Activated CD8-positive, alpha-beta T cell treated with anti-CD3 and anti-CD28 coated beads, Interleukin-2, amount 10 ng/mL, durations not matched to agents 7 days and 5 days (primary cell): ENCODE measurements around the gene GCGR. TPM values are rescaled to one million over a fixed set of nuclear protein-coding genes. Genes with fewer than 3 reads are reported as not detected.

Experiments used
- ATAC-seq: fragments of 150-1000 bp; cut with Tn5 transposase; one replicate; pipeline ENCODE4 v1.10.0; 2021; ENCODE audit warnings: moderate library complexity
- CTCF ChIA-PET: fragments of 350-600 bp; sonication (Branson Sonifier 250); formaldehyde crosslinking; loops from one replicate; lab custom pipeline; 2021; ENCODE audit warnings: antibody characterized with exemption; lab: Charles Lee
- POLR2A ChIA-PET: fragments of 350-600 bp; sonication (Branson Sonifier 250); formaldehyde crosslinking; loops from one replicate; lab custom pipeline; 2021; ENCODE audit warnings: antibody characterized with exemption; lab: Charles Lee
- DNase-seq: peaks from one replicate; pipeline ENCODE4 v3.0.0-alpha.2; 2020
- H3K27ac Mint-ChIP-seq: one replicate; pipeline ENCODE4 v1.8.0; 2021; ENCODE audit warnings: mild to moderate bottlenecking, mixed read lengths
- H3K27me3 Mint-ChIP-seq: one replicate; pipeline ENCODE4 v1.8.0; 2021; ENCODE audit warnings: low read depth, mixed read lengths
- H3K36me3 Mint-ChIP-seq: one replicate; pipeline ENCODE4 v1.8.0; 2021; ENCODE audit warnings: low read depth, mixed read lengths
- H3K4me1 Mint-ChIP-seq: one replicate; pipeline ENCODE4 v1.8.0; 2021; ENCODE audit warnings: low read depth, mixed read lengths
- H3K4me3 Mint-ChIP-seq: one replicate; pipeline ENCODE4 v1.8.0; 2021; ENCODE audit warnings: mild to moderate bottlenecking, mixed read lengths
- H3K9me3 Mint-ChIP-seq: one replicate; pipeline ENCODE4 v1.8.0; 2022; ENCODE audit warnings: mixed read lengths; ENCODE audit not compliant: insufficient read depth
- total RNA-seq, 2 experiments: library from RNA; stranded (reverse); gene quantifications; one replicate each; pipeline ENCODE4 v1.2.3, GENCODE V29; 2021

GCGR gene
- total RNA-seq = not detected

DNA sequence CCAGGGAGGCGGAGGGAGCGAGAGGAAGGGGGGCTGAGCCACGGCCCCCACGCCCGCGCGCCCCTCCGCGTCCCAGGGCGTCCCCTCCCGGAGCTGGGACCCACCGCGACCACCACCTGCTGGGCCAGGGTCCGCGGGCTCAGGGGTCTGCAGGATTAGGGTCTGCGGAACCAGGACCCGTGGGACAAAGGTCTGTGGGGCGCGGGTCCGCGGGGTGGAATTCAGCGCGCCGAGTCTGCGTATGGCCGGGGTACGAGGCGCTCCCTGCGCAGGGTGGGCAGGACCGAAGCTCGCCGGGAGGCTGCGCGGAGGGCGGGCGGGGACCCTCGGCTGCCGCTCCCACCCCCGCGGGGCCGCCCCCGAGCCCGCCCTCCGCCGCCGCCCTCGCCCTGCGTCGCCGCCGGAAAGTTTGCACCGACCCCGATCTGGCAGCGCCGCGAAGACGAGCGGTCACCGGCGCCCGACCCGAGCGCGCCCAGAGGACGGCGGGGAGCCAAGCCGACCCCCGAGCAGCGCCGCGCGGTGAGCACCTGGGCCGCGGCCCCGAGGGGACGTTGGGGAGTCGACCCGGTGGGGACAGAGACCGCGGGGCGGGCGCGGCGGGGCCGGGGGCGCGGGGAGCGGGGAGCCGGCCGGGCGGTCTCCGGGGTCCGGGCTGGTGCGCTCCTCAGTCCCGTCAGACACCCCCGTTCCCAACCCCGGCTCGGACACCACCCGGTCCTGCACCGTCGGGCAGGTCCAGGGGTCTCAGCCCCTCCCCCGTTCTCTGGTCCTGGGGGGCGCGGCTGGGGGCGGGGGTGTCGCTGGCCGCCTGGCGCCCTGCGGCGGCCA lies at the start of gene GCGR:
Gene GCGR (plus strand): TSS at position 423 of the 831 bp plus-strand sequence. CDS start 4,869 bp downstream, outside the sequence.
- Mint-ChIP-seq H3K4me3 (no peak within 1 kb of the TSS), H3K36me3 (no peaks in the 10 kb centered on the region), H3K9me3 (no peaks in the 10 kb centered on the region), H3K27me3 (peaks cover 39% of the 10 kb centered on the region), H3K27ac (no peak within 1 kb of the TSS), H3K4me1 (no peaks in the 10 kb centered on the region)
- ChIA-PET CTCF (no interaction called here), POLR2A (no interaction called here)
- no peak for ATAC-seq
- DNase-seq = no peak

DNA sequence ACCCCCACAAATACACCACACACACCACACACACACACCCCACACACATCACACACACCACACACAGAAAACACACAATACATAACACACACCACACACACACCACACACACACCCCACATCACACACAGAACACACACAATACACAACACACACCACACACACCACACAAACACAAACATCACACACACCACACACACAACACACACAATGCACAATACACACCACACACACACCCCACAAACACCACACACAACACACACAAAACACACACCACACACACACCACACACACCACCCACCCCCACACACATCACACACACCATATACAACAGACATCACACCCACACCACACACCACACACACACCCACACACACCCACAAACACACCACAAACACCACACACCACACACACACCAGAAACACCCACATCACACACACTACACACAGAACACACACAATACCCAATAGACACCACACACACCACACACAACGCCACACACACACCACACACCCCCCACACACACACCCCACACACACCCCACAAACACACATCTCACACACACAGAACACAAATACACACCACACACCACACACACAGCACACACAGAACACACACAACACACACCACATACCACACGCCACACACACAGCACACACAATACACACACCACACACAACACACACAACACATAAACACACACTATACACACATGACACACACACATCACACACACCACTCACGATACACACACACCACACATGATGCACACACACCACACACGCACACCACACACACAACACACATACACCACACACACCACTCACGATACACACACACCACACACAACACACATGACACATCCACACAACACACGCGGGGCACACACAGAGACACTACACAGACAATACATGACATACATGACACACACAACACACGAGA lies 11.0 kb upstream of the GCGR start:
- Mint-ChIP-seq H3K4me3 (no peak overlapping the region), H3K27me3 (no peaks in the 10 kb centered on the region), H3K9me3 (no peaks in the 10 kb centered on the region), H3K4me1 (no peaks in the 10 kb centered on the region), H3K27ac (no peak overlapping the region), H3K36me3 (no peaks in the 10 kb centered on the region)
- CTCF ChIA-PET = no interaction called here
- no peak for ATAC-seq
- POLR2A ChIA-PET = no interaction called here
- DNase-seq = no peak

DNA sequence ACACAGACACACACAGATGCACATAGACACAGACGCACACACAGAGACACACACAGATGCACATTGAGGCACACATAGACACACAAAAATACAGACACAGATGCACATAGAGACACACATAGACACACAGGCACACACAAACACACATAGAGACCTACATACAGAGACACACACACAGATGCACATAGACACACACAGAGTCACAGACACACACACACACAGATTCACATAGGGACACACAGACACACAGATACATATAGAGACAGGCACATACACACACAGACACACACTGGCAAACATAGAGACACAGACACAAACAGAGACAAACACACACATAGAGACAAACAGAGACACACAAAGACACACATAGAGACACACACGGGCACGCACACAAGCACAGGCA lies 9.9 kb upstream of the GCGR start:
- no peaks in the 10 kb centered on the region for H3K4me1 Mint-ChIP-seq
- no peaks in the 10 kb centered on the region for H3K9me3 Mint-ChIP-seq
- DNase-seq (no peak), ATAC-seq (no peak)
- no peak overlapping the region for H3K27ac Mint-ChIP-seq
- CTCF ChIA-PET = no interaction called here
- POLR2A ChIA-PET = no interaction called here
- no peaks in the 10 kb centered on the region for H3K36me3 Mint-ChIP-seq
- no peaks in the 10 kb centered on the region for H3K27me3 Mint-ChIP-seq
- no peak overlapping the region for H3K4me3 Mint-ChIP-seq

DNA sequence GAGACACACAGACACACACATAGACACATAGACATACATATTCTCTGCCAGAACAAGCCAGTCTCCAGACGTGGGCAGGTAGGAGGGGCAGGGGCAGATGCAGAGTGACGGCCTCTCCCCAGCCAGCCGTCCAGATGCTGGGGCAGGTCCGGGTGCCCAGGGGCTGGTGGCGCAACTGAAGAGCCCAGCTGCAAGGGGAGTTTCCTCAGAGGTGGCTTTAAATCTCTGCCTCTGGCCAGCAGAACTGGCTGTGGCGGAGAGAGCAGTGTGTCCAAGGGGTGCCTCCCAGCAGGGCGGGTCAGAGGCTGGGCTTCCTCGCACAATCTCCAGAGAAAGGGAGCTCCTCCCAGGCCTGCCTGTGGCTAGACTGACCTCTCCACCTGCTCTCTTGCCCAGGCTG lies 9.4 kb upstream of the GCGR start:
- no peak for DNase-seq
- ChIA-PET CTCF (no interaction called here), POLR2A (no interaction called here)
- H3K4me3 Mint-ChIP-seq = no peak overlapping the region
- H3K4me1 Mint-ChIP-seq = no peaks in the 10 kb centered on the region
- ATAC-seq = no peak
- H3K36me3 Mint-ChIP-seq = no peaks in the 10 kb centered on the region
- H3K9me3 Mint-ChIP-seq = no peaks in the 10 kb centered on the region
- H3K27ac Mint-ChIP-seq = no peak overlapping the region
- no peaks in the 10 kb centered on the region for H3K27me3 Mint-ChIP-seq

DNA sequence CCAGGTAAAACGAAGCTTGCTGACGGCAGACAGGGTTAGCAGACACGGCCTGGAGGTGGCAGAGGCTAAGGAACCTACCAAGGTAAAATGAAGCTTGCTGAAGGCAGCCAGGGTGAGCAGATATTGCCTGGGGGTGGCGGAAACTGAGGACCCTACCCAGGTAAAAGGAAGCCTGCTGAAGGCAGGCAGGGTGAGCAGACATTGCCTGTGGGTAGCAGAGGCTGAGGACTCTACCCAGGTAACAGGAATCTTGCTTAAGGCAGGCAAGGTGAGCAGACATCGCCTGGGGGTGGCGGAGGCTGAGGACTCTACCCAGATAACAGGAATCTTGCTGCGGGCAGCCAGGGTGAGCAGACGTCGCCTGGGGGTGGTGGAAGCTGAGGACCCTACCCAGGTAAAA lies 2.6 kb upstream of the GCGR start:
- Mint-ChIP-seq H3K27me3 (peaks cover 32% of the 10 kb centered on the region), H3K4me3 (no peak overlapping the region), H3K36me3 (no peaks in the 10 kb centered on the region), H3K9me3 (no peaks in the 10 kb centered on the region), H3K4me1 (no peaks in the 10 kb centered on the region), H3K27ac (no peak overlapping the region)
- POLR2A ChIA-PET = interaction anchor here (0.6 to 0.9 kb wide), 2 partner anchors 9 to 88 kb away, joined by 4 to 6 read pairs; no protein-coding TSS in a partner anchor
- DNase-seq (no peak), ATAC-seq (no peak)
- CTCF ChIA-PET = no interaction called here

DNA sequence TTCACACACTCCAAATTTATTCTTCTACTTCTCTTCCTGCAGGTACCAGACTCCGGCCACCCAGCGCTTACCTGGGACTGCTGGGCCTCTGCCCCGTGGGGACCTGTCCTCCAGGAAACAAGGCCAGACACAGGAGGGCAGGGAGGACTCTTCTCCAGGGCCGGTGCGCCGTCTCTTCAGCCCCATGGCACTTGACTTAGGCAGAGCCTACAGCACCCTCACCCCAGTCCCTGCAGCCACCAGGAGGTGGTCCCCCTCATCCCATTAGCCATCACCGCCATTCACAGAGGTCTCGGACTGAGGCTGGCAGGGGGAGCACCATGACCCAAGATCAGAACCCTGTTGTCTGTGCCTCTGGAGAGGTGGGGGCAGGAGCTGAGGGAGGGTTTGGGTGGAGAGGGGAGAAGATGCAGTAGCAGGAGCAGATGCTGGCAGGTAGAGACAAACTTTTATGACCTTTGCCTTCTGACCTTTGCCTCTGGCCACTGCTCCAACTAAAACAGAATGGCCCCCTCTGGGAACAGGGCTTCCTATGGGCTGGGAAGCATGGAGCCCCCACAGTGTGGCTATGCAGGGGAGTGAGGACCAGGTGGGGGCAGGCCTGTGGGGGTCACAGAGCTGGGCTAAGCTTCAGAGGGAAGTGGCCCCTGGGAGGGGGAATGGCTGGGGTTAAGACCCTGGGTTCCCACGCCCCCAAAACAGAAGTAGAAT lies 1.7 kb upstream of the GCGR start:
- Mint-ChIP-seq H3K9me3 (no peaks in the 10 kb centered on the region), H3K4me1 (no peaks in the 10 kb centered on the region), H3K4me3 (no peak overlapping the region), H3K36me3 (no peaks in the 10 kb centered on the region), H3K27me3 (peaks cover 36% of the 10 kb centered on the region), H3K27ac (no peak overlapping the region)
- no peak for DNase-seq
- ChIA-PET POLR2A (no interaction called here), CTCF (no interaction called here)
- ATAC-seq = no peak

DNA sequence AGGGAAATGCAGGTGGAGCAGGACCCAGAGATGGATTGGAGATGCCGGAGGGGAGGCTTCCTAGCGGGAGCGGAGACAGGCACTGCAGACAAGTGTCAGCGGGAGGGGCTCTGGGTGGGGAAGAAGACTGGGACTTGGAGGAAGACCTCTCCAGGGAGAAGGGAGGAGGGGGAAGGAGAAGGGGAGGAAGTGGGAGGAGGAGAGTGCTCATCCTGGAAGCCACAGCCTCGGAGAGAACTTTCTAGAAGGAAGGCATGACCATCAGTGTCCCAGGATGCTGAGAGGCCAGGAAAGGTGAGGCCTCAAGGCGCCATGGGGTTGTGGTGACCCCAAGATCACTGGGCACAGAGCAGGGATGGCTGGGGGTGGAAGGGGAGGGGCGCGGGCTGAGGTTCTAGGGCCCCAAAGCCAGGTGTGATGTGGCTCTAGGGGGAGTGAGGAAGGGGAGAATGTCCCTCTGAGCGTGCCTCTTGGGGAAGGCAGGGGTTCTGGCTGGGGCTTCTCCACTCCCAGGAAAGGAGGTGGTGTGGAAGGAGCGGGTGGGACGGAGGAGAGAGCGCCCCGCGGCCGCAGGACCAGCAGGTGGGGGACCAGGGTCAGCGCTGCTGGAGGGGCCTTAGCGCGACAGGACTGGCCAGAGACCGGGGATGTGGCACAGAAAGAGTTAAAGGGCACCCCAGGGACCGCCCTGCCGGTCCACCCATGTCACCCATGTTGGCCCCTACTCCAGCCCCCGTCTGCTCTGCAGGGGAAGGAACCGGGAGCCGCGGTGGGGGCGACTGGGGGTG lies 900 bp upstream of the GCGR start:
- ATAC-seq (no peak), DNase-seq (no peak)
- Mint-ChIP-seq H3K9me3 (no peaks in the 10 kb centered on the region), H3K27ac (no peak overlapping the region), H3K4me1 (no peaks in the 10 kb centered on the region), H3K36me3 (no peaks in the 10 kb centered on the region), H3K4me3 (no peak overlapping the region), H3K27me3 (peaks cover 39% of the 10 kb centered on the region)
- ChIA-PET CTCF (no interaction called here), POLR2A (no interaction called here)

DNA sequence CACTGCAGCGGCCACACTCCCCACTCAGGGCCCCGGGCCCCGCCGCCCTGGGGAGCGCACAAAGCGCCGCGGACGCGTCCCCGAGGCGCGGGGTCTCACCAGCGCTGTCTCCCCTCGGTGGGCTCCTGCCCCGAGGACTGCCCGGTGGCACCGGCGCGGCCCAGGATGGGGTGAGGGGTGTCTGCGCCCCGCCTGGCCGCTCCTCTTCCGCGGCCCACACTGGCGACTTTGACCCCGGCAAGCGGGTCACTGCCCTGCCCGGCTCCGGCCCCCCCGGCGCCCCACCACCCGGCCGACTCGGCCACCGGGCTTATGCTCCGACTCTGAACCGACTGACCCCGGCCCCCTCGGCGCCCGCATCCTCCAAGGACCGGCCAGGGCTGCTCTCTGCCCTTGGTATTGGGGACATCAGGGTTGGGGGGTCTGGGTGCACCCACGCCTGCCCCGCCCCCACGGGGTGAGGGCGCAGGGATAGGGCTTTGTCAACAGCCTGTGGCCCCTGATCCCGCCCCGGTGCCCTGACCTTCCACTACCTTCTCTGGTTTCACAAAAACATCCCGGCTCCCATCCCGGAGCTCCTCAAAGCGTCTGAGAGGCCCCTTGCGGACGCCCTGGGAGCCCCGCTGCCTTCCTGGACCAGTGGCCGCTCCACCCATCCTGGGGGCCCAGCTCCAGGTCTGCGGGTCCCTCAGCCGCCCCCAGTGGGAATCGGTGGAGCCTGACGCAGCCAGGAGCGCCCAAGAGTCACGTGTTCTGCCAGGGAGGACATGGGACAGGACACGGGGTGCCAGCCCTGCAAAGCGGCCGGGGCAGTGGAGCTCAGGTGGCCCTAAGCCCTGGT lies 829 bp downstream of the GCGR start:
- no peak overlapping the region for H3K27ac Mint-ChIP-seq
- no peaks in the 10 kb centered on the region for H3K36me3 Mint-ChIP-seq
- ATAC-seq = no peak
- H3K27me3 Mint-ChIP-seq = peaks cover 43% of the 10 kb centered on the region
- POLR2A ChIA-PET = no interaction called here
- H3K4me3 Mint-ChIP-seq = no peak overlapping the region
- H3K9me3 Mint-ChIP-seq = no peaks in the 10 kb centered on the region
- CTCF ChIA-PET = no interaction called here
- DNase-seq = no peak
- H3K4me1 Mint-ChIP-seq = no peaks in the 10 kb centered on the region

DNA sequence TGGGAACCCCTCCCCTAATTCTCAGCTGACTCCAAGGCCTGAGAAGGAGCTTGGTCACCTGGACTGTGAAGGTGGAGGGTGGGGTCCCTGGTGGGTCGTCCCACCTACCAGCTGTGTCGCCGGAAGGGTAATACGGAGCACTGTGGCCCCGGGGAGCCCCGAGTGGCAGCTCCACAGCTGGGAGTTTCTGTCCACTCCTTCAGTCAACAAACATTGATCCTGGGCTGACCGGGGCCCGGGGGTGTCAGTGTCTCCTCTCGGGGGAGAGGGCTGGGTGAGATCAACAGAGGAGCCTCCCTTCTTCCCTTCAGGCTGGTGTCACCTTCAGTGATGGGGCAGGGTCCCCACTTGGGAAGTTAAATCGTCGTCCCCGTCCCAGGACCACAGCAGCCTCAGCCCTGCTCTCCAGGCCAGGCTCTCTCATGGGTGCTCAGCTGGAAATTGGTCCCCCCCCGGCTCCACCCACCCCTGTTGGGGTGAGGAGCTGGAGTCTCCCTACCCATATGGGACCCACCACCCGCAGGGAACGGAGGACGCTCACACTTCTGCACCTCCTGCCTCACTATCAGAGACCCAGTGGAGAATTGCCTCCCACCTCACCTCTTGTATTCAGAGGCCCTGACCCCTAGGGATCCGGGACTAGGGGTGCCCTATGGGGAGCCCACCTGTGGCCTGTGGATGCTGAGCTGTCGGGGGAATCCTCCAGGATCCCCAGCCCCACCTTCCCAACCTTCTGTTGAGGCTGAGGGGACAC lies 1.9 kb downstream of the GCGR start:
- Mint-ChIP-seq H3K36me3 (no peaks in the 10 kb centered on the region), H3K4me3 (no peak overlapping the region), H3K9me3 (no peaks in the 10 kb centered on the region), H3K4me1 (no peaks in the 10 kb centered on the region), H3K27me3 (peaks cover 36% of the 10 kb centered on the region), H3K27ac (no peak overlapping the region)
- ChIA-PET POLR2A (no interaction called here), CTCF (no interaction called here)
- no peak for ATAC-seq
- DNase-seq = no peak

DNA sequence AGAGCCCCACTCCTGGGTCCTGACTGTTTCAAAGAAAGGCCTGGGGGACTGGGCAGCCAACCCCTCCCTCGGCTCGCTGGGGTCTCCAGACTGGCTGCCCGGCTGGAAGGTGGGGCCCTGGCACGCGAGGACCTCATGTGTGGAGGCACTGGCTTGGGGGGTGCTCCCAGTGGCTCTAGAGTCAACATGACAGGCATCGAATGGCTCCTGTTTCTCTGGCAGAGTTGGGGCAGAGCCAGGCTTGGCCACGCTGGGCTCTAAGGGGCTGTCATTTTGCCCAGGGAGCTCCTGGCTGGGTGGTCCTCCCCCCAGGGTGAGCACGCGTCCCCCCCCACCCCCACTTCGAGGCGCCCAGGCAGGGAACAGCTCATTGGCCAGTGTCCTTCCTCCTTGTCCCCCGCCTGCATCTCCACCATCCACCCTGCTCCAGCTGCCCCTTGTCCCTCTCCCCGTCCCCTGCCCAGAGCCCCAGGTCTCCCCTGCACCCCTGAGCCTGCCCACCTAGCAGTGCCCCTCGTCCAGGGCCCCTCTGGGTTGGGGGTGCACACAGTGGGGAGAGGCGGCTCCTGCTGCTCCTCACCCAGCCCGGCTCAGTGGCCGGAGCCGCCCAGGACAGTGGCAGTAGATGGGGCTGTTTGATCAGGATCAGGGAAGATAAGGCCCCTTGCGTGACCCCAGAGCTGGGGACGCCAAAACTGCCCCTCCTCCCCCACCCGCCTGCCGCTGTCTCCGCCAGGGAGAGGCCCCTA lies 2.7 kb downstream of the GCGR start:
- ATAC-seq (no peak), DNase-seq (no peak)
- Mint-ChIP-seq H3K27ac (no peak overlapping the region), H3K4me1 (no peaks in the 10 kb centered on the region), H3K4me3 (no peak overlapping the region), H3K36me3 (no peaks in the 10 kb centered on the region), H3K27me3 (peaks cover 31% of the 10 kb centered on the region), H3K9me3 (no peaks in the 10 kb centered on the region)
- ChIA-PET POLR2A (no interaction called here), CTCF (no interaction called here)
